Amniotic stem cell (primary cell): Measurements from ENCODE around the gene MRTFA.
A peak's percentile ranks its signal among the peaks of the same experiment; 100 is the strongest.
"Not testable (repeated sequence)": the region's sequence is repeated elsewhere in the genome, so short reads cannot be mapped to it uniquely, and the experiment has no call there.

ENCODE experiments used
- DNase-seq: peaks from one replicate; lab custom pipeline; 2025; lab: John Stamatoyannopoulos, UW

The MRTFA gene

DNA sequence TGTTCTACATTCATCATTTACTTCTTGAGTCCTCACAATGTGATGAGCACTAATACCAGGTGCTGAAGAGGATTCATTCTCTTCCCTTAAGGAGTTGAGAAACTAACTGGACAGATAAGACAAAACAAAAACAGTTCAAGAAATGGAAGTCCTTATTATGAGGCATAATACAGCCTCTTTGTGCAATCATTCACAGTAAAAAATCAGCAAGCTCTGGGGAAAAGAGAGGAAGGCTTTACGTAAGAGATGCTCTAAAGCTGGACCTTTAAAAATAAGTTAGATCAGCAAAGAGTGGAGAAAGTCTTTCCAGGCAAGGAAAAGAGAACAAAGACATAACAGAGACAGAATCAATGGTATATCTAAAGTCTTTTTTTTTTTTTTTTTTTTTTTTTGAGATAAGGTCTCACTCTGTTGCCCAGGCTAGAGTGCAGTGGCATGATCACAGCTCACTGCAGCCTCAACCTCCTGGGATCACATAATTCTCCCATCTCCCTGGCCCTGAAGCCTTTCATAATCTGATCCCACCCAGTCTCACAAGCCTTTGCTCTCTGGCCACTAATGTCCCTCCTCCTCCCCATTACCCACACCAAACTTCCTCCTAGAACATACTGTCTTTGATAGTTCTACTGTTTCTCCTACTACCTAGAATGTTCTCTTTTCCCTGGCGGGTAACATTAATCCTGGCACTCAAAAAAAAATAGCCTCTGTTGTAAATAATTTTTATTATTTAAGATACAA is 40.9 kb downstream of the MRTFA start:
- no peak for DNase-seq

DNA sequence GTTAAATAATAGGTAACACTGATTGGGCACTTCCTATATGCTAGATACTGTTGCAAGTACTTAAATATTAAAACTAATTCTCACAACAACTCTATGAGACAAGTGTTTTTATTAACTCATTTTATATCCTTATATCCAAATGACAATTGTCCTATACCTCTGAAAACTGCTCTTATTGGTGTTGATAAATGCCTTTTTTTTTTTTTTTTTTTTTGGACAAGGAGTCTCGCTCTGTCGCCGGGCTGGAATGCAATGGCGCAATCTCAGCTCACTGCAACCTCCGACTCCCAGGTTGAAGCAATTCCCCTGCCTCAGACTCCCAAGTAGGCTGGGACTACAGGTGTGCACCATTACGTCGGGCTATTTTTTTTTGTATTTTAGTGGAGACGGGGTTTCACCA is 41.6 kb downstream of the MRTFA start:
- no peak for DNase-seq

GRCh38 chr22:40594346-40594745 is 42.2 kb downstream of the MRTFA start:
- DNase-seq = no peak

DNA sequence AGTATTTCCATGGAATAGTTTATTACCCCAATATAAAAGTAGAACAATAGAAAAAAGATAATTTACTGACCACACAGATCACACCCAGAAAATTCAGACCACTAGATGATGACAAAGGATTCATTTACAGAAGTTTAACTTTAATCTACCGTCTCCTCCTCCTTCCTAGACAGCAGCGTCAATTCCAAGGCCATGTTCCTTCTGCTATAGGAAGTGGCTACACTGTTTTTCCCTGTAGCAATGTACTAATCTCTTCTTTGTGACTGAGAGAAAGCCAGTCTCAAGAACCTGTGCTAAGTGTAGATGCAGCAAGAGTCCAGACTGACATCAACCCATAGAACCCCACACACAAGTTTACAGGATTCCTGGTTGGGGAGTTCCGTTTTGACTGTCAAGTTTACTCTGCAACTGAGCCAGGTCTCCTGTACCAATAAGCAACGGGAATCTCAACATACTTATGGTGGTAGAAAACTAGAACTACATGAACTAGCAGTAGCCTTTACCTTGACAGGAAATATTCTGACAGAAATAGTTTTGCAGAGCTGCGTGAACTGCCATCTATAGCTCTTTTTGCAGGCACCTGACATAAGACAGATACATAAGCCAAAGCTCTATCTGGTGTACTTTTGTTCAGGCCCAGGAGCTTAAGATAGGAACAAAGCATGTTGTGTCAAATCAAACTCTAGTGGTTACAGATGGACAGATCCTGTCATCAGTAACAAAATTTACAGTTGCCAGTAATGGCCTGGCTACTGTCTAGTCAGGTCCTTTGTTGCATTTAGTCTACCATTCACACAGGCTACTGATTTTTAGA is 42.9 kb downstream of the MRTFA start:
- DNase-seq = no peak

DNA sequence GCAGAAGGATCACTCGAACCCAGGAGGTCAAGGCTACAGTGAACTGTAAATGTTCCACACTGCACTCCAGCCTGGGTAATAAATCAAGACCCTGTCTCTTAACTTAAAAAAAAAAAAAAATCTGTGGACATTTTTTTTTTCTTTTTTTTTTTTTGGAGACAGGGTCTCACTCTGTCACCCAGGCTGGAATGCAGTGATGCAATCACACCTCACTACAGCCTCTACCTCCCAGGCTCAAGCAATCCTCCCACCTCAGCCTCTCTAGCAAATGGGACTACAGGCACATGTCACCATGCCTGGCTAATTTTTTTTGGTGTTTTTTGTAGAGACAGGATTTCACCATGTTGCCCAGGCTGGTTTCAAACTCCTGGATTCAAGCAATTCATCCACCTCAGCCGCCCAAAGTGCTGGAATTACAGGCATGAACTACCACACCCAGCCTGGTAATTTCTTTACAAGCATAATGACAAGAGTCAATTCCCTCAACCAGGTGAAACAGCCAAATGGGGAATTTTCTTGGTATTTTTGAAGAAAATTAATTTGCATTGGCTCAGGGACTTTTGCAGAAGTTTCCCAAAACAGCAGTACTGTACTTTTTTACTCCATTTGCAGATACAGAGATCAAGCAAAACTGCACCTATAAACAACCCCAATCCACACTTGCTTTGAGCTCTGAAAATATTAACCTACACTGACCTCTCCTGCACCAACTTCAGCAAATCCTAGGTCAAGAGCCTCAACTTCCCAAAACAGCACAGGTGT is 44.0 kb downstream of the MRTFA start:
- DNase-seq = no peak

DNA sequence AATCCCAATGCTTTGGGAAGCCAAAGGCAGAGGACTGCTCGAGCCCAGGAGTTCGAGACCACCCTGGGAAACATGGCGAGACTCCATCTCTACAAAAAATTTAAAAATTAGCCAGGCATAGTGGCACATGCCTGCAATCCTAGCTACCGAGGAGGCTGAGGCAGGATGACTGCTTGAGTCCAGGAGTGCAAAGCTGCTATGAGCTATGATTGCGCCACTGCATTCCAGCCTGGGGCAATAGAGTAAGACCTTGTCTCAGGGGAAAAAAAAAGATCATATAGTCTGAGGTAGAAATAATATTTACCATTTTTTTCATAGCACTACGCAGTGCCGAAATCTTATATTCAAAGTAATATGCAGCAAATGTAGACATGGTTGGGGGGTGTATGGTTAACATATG is 47.8 kb downstream of the MRTFA start:
- peak; percentile 11 for DNase-seq

- DNase-seq = no peak
Observed at GRCh38 chr22:40586781-40587180, 49.7 kb downstream of the MRTFA start.

DNA sequence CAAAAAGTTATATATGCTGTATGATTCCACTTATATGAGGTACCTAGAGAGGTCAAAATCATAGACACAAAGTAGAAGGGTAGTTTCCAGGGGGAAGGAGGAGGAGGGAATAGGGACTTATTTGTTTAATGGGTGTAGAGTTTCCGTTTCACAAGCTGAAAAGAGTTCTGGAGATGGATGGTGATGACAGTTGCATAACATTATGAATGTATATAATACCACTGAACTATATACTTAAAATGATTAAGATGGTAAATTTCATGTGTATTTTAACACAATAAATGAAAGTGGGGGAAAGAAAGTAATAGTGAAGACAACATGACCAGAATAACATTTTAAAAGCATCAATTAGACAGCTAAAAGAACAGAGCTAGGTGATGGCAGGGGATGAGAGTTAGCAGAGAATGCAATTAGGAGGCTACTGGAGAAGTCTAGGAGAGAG is 51.2 kb downstream of the MRTFA start:
- DNase-seq = no peak

DNA sequence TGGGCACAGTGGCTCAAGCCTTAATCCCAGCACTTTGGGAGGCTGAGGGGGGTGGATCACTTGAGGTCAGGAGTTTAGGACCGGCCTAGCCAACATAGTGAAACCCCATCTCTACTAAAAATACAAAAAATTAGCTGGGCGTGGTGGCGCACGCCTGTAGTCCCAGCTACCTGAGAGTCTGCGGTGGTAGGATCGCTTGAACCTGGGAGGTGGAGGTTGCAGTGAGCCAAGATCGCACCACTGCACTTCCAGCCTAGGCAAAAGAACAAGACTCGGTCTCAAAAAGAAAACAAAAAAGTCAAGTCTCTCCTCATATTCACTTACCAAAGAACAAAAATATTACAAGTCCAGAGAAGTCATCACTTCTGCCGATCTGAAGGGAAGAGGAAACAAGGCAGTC is 51.8 kb downstream of the MRTFA start:
- DNase-seq = not testable (repeated sequence)

DNA sequence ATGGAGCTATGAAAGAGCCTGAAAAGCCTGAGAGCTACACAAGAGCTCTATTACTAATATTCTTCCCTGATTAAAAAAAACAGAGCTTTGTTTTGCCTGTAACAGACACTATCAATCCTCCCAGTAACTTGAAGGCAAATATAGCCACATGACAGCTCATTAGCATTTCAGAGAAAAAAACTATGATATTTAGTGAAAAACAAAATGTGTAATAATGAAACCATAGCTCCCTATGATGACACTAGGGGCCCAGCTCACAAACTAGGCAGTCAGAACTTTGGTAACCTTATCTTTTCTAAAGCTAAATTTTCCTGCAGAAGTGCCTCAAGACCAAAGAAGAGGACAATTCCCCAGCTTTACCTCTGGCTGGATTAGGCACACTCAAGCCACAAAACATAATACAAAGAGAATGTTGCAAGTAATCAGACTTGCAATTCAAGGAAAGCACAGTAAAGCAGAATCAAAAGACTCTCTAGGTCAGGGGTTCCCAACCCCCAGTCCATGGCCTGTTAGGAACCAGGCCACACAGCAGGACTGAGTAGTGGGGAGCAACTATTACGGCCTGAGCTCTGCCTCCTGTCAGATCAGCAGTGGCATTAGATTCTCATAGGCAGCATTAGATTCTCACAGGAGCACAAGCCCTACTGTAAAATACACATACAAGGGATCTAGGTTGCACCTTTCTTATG is 53.3 kb downstream of the MRTFA start:
- no peak for DNase-seq

DNA sequence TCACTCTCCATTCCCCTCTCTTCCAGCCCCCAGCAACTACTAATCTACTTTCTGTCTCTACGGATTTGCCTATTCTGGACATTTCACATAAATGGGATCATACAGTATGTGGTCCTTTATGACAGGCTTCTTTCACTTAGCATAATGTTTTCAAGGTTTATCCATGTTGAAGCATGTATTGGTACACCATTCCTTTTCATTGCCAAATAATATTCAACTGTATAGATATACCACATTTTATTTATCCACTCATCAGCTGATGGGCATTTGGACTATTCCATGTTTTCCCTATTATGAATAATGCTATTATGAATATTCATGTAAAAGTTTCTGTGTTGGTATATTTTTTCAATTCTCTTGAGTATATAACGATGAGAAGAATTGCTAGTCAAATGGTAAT is 54.5 kb downstream of the MRTFA start:
- no peak for DNase-seq

DNA sequence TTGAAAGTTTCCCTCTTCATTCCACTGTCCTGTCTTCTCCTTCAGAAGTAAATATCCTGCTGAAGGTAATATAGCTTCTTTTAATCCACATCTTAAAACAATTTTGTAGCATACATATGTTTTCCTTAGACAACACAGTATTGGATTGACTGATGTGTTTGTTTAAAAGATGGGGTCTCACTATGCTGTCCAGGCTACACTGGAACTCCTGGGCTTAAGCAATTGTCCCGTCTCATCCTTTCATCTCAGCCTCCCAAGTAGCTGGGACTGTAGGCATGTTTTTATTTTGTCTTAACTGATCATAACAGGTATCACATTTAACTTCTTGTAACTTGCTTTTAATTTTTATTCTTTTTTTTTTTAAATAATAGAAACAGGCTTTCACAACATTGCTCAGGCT is 55.9 kb downstream of the MRTFA start:
- DNase-seq = no peak

GRCh38 chr22:40578171-40578570 is 58.3 kb downstream of the MRTFA start:
- DNase-seq = no peak

GRCh38 chr22:40572976-40573375 is 63.5 kb downstream of the MRTFA start:
- no peak for DNase-seq

GRCh38 chr22:40571887-40572286 is 64.6 kb downstream of the MRTFA start:
- DNase-seq = no peak

GRCh38 chr22:40567626-40568328 is 68.7 kb downstream of the MRTFA start:
- DNase-seq = no peak

- DNase-seq = no peak
Observed at GRCh38 chr22:40567106-40567505, 69.4 kb downstream of the MRTFA start.

DNA sequence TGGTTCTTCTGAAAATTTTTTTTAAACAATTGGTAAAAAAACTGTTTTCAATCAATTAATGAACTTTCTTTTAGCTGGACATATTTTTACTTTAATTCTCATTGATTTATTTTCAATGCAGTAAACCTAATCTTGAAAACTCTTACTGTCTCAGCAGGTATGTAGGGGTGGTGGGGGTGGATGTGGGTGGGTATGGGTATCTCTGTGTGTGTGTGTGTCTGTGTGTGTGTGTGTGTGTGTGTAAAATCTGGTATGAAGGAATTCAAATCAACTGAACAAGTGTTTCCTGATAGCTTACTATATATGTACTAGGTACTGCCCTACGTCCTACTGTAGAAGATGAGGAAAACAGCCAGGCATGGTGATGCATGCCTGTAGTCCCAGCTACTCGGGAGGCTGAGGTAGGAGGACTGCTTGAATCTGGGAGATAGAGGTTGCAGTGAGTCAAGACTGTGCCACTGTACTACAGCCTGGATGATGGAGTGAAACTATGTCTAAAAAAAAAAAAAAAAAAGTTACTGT is 75.5 kb downstream of the MRTFA start:
- DNase-seq = no peak

DNA sequence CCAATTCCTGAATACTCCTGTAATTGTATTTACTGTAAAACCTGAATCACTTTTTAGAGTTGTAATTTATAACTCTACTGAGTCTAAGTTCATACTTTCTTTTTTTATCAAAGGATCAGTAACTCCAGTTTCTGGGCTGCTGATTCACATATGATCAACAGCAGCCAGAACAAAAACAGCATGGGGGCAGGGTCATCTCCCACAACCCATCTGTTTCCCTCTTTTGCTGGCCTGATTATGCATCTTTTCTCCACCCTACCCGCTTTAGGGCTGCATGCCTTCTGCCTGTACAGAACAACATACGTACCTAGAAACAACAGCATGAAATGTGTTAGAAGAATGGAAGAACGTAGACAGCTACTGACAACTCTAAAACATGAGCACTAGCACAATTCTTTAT is 76.0 kb downstream of the MRTFA start:
- DNase-seq = no peak

DNA sequence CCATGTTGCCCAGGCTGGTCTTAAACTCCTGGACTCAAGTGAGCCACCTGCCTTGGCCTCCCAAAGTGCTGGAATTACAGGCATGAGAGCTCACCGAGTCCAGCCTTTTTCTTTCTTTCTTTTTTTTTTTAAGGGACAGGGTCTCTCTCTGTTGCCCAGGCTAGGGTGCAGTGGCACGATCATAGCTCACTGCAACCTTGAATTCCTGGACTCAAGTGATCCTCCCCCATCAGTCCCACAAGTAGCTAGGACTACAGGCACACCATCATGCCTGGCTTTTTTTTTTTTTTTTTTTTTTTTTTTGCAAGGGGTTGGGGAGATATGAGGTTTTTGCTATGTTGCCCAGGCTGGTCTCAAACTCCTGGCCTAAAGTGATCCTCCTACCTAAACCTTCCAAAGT is 78.5 kb downstream of the MRTFA start:
- no peak for DNase-seq

DNA sequence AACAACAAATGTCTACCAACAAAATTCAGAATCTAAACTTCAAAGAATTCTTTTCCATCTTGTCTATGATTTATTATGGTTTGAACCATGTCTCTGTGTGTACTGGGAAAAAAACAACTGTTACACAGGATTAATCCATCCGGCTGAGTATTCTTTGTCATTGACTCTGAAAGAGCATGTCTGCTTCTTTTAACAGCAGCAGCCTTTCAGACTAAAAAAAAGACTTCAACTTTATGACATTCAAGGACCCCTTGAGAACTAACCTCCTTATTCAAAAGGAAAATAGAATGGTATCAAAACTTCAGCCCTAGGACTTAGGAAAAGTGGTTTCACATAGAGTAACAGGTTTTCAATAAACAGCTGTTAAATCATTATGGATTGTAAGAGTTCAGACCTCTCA is 79.9 kb downstream of the MRTFA start:
- DNase-seq = no peak
